NCI-H187 (cell line): ENCODE data around the gene TBC1D24.

Experiments
- DNase-seq, 2 experiments: peaks; one replicate each; lab custom pipeline; 2025; lab: John Stamatoyannopoulos, UW

TBC1D24 gene

GRCh38 chr16:2482708-2483534 lies 8.0 kb downstream of the TBC1D24 start:
- DNase-seq: peak; percentile 77 to 79

DNA sequence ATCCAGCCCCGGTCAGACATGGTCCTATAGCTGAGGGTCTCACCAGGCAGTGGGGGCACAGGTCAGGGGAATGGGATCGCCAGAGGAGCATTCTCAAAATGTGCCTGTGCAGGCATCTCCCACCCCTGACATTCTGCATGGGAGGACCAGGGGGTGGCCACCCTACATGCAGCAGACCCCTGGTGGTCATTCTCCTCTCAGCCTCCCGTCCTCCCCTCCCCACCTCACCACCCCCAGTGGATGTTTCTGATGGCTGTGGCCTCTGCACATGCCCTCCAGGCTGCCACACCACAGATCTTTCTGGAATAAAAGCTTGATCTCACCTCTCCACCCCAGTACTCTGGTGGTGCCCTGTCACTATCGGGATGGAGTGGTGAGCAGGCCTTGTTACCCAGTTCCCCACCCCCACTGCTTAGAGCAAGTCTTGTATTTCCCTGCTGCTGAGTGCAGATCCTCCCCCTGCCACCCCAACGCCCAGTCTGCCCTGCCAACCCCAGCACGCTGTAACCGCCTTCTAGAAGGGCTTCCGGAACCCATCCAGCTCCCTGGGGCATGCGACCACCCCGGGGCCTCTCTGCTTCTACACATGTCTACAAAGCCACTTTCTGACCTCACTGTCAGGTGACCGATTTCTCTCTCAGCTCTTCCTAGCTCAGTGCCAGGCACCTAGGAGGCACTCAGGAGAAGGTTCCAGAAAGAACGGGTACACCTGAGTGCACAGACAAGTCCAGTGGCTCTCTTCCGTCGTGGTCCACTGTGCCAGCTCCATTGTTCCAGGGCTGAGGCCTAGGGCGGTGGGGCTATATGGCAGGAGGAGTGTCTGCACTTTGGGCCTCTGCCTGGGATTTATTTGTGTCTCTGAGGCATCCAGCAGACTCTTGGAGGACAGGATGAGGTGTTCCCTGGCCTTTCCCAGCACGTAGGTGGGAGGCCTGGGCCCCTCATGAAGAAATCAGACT lies 9.3 kb downstream of the TBC1D24 start:
- no peak for DNase-seq

- DNase-seq: no peak
Measured at GRCh38 chr16:2484898-2485508, 10.1 kb downstream of the TBC1D24 start.

DNA sequence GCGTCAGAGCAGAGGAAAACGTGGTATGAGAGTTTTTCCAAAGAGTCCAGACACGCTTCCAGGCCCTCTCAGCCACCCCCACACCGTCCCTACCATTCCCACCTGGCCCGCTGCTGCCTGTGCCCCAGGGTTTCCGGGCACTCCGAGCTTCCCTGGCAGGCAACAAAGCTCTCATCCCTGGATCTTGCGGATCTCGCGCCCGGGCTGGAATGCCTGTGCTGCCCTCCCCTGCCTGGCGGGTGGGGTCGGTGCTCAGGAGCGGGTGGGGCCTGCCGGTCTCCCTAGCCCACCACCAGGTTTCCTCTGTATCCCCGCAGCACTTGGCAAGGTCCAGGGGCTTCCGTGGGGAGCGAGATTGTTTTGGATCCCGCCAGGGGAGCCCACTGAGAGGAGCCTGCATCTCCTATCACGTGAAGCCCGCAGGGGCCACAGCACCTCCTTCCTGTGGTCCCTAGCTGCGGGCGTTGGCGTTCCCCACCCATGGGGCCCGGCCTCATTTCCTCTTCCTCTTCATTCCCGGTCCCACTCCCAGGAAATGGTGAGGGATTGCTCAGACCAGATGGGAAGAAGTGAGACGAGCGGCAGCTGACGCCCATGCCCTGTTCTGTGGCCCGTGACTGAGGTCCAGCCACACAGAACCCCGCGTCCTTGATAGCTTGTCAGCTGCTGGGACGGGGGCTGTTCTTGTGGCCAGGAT lies 11.0 kb downstream of the TBC1D24 start:
- DNase-seq: no peak

- DNase-seq: peak; percentile 53 to 73
Measured at GRCh38 chr16:2486645-2487516, 12.0 kb downstream of the TBC1D24 start.

DNA sequence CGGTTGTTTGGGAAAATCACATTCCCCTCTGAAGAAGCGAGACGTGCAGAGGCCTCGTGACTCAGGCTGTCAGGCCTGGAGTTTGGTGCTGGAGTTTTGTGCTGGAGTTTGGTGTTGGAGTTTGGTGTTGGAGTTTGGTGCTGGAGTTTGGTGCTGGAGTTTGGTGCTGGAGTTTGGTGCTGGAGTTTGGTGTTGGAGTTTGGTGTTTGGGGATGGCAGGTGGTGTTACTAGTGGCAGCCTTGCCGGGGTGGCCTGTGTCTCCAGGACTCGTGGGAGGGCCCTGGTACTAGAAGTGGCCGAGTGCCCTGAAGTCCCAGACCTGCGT lies 12.6 kb downstream of the TBC1D24 start:
- DNase-seq: no peak

DNA sequence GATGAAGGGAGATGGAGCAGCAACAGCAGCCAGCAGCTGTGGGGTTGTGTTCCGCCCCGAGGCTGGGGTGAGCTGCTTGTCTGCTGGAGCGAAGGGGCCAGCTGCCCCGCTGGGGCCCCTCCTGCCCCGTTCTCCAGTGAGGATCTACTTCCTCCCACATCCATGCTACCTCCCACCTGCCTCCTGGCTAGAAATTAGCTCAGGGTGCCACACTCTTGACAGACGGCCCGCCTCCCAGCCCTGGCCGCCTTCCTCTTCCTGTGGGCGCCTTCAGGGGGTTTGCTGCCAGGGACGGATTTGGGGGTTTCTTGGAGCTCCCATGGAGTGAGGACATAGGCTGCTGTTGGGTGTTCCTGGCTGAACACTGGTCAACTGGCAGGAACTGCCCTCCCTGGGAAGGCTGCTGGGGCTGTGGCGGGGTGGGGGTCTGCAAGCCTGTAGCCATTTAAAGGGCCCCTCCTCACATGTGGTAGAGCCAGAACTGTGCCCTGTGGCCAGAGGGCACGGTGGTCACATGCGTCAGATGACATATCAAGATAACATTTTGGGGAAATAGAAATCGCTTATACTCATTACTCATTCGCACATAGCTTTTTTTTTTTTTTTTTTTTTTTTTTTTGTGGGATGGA lies 13.1 kb downstream of the TBC1D24 start:
- no peak for DNase-seq

DNA sequence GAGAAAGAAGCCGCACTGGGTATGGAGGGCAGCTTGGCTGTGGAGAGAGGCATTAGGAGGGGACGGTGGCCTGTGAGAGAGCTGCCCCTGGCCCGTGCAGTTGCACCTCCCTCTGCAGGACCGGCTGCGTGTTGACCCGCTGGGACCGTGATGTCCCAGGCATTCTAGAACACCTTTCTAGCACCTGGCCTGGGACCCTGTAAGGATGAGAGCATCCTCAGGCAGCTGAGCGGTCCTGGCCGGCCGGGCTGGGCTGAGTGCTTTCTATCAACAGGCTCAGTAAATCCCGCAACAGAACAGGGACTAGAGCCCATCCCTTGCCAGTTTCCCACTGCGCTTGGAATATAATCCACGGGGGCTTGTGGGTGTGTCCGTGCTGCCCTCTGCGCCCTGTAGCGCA lies 14.7 kb downstream of the TBC1D24 start:
- DNase-seq: no peak

- DNase-seq: peak; percentile 94
Measured at GRCh38 chr16:2490190-2491105, 15.5 kb downstream of the TBC1D24 start.

DNA sequence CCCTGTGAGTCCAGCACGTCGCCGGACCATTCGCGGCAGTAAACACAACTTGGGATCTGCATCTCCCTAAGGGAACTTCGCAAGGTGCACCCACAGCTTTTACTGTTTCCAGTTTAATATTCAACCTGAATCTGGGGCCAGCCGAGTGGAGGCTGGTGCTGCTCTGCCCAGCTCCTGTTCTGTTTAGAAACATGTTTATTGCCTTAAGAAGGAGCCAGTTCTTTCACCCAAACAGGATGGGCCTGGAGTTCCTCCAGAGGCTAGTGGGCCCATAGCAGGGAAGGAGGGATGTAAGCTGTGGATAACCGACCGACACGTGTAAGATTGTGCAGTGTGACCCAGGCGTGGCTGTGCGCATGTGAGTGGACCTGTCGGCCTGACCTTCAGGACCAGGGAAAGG lies 17.4 kb downstream of the TBC1D24 start:
- no peak for DNase-seq

DNA sequence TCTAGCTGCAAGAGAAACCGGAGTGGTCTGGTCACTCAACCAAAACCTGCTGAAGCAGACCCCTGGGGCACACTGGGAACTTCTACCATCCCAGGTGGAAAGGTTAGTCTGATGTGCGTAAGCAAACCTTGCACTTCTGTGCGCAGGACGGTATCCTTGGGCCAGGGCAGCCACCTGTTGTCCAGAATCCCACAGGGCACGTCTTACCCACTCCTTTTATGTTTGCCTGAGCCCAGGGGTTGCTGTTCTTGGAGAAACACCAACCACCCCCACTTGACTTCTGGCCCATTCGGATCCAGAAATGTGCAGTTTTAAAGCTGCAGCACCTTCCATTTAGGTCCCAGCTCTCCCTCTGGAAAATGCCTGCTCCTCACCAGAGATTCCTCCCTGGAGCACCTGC lies 18.7 kb downstream of the TBC1D24 start:
- DNase-seq: no peak

DNA sequence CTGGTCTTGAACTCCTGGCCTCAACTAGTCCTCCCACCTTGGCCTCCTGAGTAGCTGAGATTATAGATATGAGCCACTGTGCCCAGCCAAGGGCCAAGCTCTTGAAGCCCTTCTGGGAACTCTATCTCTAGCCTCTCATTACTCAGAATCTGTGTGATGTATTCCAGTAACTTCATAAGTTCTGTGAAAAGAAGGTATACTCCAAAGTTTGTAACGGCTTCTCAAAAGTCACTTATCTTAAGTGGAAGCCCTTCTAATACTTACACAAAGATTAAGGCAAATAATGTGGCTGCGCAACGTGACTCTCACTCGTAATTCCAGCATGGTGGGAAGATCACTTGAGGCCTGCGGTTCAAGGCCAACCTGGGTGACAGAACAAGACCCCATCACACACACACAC lies 19.7 kb downstream of the TBC1D24 start:
- no peak for DNase-seq

GRCh38 chr16:2495041-2495440 lies 20.1 kb downstream of the TBC1D24 start:
- DNase-seq: no peak

GRCh38 chr16:2496223-2497115 lies 21.5 kb downstream of the TBC1D24 start:
- DNase-seq: no peak

DNA sequence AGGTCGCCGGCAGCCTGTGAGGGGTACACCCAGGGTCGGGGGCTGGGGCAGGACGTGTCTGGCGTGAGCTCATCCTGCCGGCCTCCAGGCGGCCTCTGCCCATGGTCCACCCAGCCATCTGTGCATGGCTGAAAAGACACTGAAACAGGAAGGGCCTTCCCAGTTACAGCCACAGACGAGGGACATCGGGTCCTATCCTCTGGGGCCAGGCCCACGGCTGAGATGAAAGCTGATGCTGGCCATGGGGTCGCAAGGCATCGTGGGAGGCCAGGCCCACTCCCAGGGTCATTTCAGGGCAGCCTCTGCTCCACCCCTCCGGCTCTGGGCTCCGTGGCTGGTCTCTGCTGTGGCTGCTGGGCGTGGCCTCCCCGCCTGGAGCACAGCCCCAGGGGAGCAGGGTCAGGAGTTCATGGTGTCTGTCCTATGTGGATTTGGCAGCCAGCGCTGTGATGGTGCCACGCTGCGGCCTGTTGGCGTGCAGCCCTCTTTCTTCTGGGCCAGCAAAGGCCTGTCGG lies 22.2 kb downstream of the TBC1D24 start:
- DNase-seq: no peak

- no peak for DNase-seq
Measured at GRCh38 chr16:2497695-2498484, 23.0 kb downstream of the TBC1D24 start.

DNA sequence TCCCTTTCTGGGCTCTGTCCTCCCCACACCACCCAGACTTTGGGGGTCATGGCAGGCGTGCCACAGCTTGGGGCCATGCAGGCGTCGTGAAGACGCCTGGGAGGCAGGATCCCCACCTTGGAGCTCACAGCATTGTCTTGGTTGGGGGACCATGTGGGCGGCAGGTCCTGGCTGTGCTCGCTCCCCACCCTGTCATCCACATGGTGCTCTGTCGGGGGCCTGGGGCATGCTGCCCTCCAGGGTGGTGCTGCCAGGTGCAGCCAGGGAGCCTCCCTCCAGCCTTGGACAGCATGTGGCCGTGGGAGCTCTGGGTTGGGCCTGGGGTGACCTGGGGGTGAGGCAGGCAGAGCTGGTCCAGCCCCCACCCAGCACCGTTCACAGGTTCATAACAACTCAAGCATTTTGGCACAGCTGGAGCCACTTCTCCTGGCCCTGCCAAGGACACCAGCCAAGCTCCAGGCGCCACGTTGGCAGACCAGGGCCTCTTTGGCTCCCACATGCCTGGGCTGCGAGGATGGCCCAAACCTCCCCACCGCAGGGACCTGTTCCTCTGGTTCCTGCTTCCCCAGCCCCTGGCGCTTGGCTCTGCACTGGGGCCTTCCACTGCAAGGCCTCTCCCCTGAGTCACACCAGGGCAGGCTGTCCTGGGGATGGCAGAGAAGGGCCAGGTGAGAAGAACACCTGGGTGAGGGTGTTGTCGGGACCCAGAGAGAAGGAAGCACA lies 23.8 kb downstream of the TBC1D24 start:
- no peak for DNase-seq
